Gastrocnemius medialis (tissue), 4 donors: ENCODE data around the gene GPI. TPM values are rescaled to one million over a fixed set of nuclear protein-coding genes. Genes with fewer than 3 reads are reported as not detected.
A peak's percentile ranks its signal among the peaks of the same experiment; 100 is the strongest.

Experiments used
- ATAC-seq, 2 donors: fragments of 150-250 bp; one replicate each; pipeline ENCODE4 v1.9.1; 2016
- DNase-seq, 2 donors: peaks; one replicate each; pipeline ENCODE4 v3.0.0-alpha.2; 2019
- H3K27ac ChIP-seq, 4 donors: fragments of 200-600 bp; sonication (generic); 1 replicate in 1 of 4; 2 replicates in 3 of 4; pipeline ENCODE4 v1.5.1; 2016 to 2018; ENCODE audit warnings: mild to moderate bottlenecking in 2 of 4, moderate library complexity in 1 of 4
- H3K27me3 ChIP-seq, 3 donors: fragments of 200-600 bp; sonication (generic) in 2 of 3; 1 replicate in 1 of 3; 2 replicates in 2 of 3; pipeline versions ENCODE4 v1.5.1 to v1.6.0; 2016 to 2019; ENCODE audit warnings: mild to moderate bottlenecking in 1 of 3, moderate library complexity in 1 of 3
- H3K36me3 ChIP-seq, 2 donors: fragments of 200-600 bp; sonication (generic) in 1 of 2; one replicate each; pipeline ENCODE4 v1.5.1; 2017 to 2018
- H3K4me1 ChIP-seq, 2 donors: fragments of 200-600 bp; sonication (generic) in 1 of 2; one replicate each; pipeline ENCODE4 v1.5.1; 2016 to 2017; ENCODE audit warnings: mild to moderate bottlenecking in 2 of 2
- H3K4me3 ChIP-seq, 4 donors: fragments of 200-600 bp; sonication (generic) in 3 of 4; 1 replicate in 1 of 4; 2 replicates in 3 of 4; pipeline ENCODE4 v1.5.1; 2016 to 2019; ENCODE audit warnings: mild to moderate bottlenecking in 2 of 4
- H3K9me3 ChIP-seq, 3 donors: fragments of 200-600 bp; sonication (generic) in 2 of 3; 1 replicate in 1 of 3; 2 replicates in 2 of 3; pipeline ENCODE4 v1.5.1; 2016 to 2019
- POLR2A ChIP-seq, 2 donors: fragments of 450-650 bp; IDR thresholded peaks; one replicate each; pipeline ENCODE4 v1.6.1; 2017; ENCODE audit warnings: antibody characterized with exemption in 2 of 2, mild to moderate bottlenecking in 2 of 2, moderate library complexity in 2 of 2
- in situ Hi-C, 4 donors: fragments of 200-750 bp; cut with MboI; loops; one replicate each; pipeline versions ENCODE4 v1.15.0 to v1.8.0; 2017; ENCODE audit warnings: low sequenced_read_pairs in 4 of 4
- intact Hi-C: fragments of 100-400 bp; cut with DNase I; formaldehyde crosslinking; loops from one replicate; pipeline ENCODE4 v1.15.1; 2023; ENCODE audit warnings: low total_unique reads
- total RNA-seq, 4 donors: library from RNA; depleted of rRNA; stranded (reverse); fragments of >200 nt; gene quantifications; one replicate each; pipeline versions ENCODE4 v1.1.0 to v1.2.3, GENCODE V29; 2016
- TF ChIP-seq, protein P1 (sequence below), 5 experiments: fragments of 450-650 bp in 3 of 5; fragments of 200-600 bp in 2 of 5; sonication (generic) in 2 of 5; IDR thresholded peaks in 4 of 5; conservative IDR thresholded peaks in 1 of 5; 1 replicate in 4 of 5; 2 replicates in 1 of 5; pipeline ENCODE4 v1.5.1; 2016 to 2019; ENCODE audit warnings: antibody characterized with exemption in 5 of 5, mild to moderate bottlenecking in 3 of 5, moderate library complexity in 3 of 5

GPI gene
- total RNA-seq, 4 donors from 2014 or later, result 83.2 to 231 (median 173) TPM

DNA sequence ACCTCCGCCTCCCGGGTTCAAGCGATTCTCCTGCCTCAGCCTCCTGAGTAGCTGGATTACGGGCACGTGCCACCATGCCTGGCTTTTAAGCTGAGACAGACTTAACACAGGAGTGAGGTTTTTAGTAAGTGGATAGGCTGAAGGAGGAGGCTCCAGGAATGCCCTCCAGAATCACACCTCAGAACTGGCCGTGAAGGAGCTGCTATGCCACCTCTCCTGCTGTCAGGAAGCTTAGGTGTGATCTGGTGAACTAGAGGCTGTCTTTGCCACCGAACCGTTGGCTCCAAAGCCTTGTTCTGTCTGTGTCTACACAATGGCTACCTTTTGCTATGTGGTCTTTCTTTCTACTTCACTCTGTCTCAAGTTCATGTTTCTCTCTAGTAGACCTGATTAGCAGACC is 43.4 kb downstream of the GPI start:
- TF ChIP-seq POLR2A (IDR thresholded peaks at IDR 0.05), result no peak
- TF ChIP-seq, protein P1, sequence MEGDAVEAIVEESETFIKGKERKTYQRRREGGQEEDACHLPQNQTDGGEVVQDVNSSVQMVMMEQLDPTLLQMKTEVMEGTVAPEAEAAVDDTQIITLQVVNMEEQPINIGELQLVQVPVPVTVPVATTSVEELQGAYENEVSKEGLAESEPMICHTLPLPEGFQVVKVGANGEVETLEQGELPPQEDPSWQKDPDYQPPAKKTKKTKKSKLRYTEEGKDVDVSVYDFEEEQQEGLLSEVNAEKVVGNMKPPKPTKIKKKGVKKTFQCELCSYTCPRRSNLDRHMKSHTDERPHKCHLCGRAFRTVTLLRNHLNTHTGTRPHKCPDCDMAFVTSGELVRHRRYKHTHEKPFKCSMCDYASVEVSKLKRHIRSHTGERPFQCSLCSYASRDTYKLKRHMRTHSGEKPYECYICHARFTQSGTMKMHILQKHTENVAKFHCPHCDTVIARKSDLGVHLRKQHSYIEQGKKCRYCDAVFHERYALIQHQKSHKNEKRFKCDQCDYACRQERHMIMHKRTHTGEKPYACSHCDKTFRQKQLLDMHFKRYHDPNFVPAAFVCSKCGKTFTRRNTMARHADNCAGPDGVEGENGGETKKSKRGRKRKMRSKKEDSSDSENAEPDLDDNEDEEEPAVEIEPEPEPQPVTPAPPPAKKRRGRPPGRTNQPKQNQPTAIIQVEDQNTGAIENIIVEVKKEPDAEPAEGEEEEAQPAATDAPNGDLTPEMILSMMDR (IDR thresholded peaks at IDR 0.05 in 4 of 5, conservative IDR thresholded peaks at IDR 0.05 in 1 of 5), result no peak
- intact Hi-C loops, result no loop called here
- Histone ChIP-seq H3K27ac (no peak overlapping the region), H3K27me3 (no peaks in the 10 kb centered on the region), H3K4me3 (no peak overlapping the region), H3K9me3 (no peaks in the 10 kb centered on the region), H3K36me3 (peaks cover 0 to 11% of the 10 kb centered on the region in 2 donors), H3K4me1 (peaks cover 0 to 4% of the 10 kb centered on the region in 2 donors)
- no peak for ATAC-seq
- DNase-seq, result peak in 1 of 2 donors; percentile 5
- in situ Hi-C loops, result no loop called here

DNA sequence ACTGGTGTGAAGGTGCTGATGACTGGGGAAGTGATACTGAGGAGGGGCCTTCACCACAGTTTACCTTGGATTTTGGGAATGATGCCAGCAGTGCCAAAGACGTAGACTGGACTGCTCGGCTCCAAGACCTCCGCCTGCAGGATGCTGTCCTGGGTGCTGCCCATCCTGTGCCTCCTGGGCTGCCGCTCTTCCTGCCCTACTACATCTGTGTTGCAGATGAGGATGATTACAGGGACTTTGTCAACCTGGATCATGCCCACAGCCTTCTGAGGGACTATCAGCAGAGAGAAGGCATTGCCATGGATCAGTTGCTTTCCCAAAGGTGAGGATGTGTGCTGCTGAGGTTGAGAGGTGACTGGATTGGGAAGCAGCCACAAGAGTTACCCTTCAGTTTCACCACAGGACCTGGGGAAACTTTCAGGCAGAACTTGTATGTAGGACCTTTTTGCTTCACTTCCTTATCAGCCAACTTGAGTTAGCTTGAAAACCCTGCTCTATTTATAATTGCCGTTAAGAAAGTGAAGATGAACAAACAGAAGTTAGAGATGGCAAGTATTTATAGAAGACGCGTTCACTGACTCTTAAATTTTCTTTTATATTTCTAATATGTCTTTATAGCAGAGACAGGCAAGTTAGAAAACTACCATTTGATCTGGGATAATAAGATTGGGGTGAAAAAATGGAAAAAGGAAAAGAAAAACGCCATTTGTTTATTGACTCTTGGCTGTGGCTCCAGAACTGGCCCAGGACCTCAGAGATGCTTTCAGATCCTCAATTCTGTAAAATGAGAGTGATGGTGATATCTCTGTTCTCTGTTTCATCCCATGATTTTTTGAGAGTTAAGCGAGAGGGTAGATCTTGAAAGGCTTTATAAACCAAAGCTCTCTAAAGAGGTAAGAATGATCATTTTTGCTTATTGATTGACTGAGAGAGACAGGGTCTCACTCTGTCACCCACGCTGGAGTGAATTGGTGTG is 44.5 kb downstream of the GPI start:
- intact Hi-C loops (no loop called here), in situ Hi-C loops (no loop called here)
- ATAC-seq (no peak), DNase-seq (peak in 1 of 2 donors; percentile 2)
- Histone ChIP-seq H3K4me3 (no peak overlapping the region), H3K9me3 (no peaks in the 10 kb centered on the region), H3K36me3 (peaks cover 0 to 19% of the 10 kb centered on the region in 2 donors), H3K27me3 (no peaks in the 10 kb centered on the region), H3K4me1 (peaks cover 0 to 4% of the 10 kb centered on the region in 2 donors), H3K27ac (no peak overlapping the region)
- TF ChIP-seq POLR2A (IDR thresholded peaks at IDR 0.05), result no peak

DNA sequence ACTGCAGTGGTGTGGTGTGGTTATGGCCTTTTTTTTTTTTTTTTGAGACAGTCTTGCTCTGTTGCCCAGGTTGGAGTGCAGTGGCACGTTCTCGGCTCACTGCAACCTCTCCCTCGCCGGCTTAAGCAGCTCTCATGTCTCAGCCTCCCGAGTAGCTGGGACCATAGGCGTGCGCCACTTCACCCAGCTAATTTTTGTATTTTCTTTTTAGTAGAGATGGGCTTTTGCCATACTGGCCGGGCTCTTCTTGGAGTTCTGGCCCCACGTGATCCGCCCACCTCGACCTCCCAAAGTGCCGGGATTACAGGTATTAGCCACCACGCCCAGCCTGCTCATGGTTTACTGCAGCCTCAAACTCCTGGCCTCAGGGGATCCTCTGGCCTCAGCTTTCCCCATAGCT is 46.2 kb downstream of the GPI start:
- TF ChIP-seq, protein P1 (IDR thresholded peaks at IDR 0.05 in 4 of 5, conservative IDR thresholded peaks at IDR 0.05 in 1 of 5), result no peak
- no peak for TF ChIP-seq POLR2A (IDR thresholded peaks at IDR 0.05)
- H3K9me3 ChIP-seq, result no peaks in the 10 kb centered on the region
- no peaks in the 10 kb centered on the region for H3K4me1 ChIP-seq
- DNase-seq (peak in 1 of 2 donors; percentile 1), ATAC-seq (no peak)
- H3K27ac ChIP-seq, result no peak overlapping the region
- H3K4me3 ChIP-seq, result no peak overlapping the region
- H3K36me3 ChIP-seq, result peaks cover 0 to 36% of the 10 kb centered on the region in 2 donors
- no peaks in the 10 kb centered on the region for H3K27me3 ChIP-seq
- in situ Hi-C loops (no loop called here), intact Hi-C loops (no loop called here)

DNA sequence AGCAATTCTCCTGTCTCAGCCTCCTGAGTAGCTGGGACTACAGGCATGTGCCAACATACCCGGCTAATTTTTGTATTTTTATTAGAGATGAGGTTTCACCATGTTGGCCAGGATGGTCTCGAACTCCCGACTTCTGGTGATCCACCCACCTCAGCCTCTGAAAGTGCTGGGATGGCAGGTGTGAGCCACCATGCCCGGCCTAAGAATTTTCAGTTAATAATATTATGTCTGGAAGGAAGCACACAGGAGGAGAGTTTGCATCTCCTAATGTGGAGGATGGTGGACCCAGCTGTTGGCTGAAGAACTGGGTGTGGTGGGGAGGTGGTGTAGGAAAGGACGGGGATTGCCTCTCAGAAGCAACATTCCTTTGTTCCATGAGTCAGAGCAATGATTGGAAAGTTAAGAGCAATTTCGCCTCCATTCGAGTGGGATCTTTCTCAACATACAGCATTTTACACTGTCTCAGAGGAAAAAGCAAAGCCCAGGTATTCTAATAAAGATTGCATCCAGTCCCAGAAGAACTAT is 51.1 kb downstream of the GPI start:
- in situ Hi-C loops (no loop called here), intact Hi-C loops (no loop called here)
- DNase-seq, result no peak
- H3K9me3 ChIP-seq, result no peaks in the 10 kb centered on the region
- TF ChIP-seq, protein P1 (IDR thresholded peaks at IDR 0.05 in 4 of 5, conservative IDR thresholded peaks at IDR 0.05 in 1 of 5), result no peak
- TF ChIP-seq POLR2A (IDR thresholded peaks at IDR 0.05), result no peak
- H3K36me3 ChIP-seq, result peaks cover 0 to 38% of the 10 kb centered on the region in 2 donors
- H3K4me1 ChIP-seq, result no peaks in the 10 kb centered on the region
- no peak overlapping the region for H3K27ac ChIP-seq
- no peak overlapping the region for H3K4me3 ChIP-seq
- ATAC-seq, result no peak
- no peaks in the 10 kb centered on the region for H3K27me3 ChIP-seq

DNA sequence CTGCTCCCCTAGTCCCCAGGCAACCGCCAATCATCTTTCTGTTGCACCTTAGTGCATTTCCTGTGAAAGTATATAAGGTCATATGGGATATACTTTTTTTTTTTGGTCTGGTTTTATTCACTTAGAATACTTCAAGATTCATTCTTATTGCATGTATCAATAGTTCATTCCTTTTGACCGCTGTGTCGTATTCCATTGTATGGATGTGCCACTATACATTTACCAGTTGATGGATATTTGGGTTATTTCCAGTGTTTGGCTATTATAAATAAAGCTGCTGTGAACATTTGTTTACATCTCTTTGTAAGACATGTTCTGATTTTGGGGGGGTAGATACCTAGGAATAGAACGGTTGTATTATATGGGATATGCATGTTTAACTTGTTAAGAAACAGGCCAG is 53.3 kb downstream of the GPI start:
- TF ChIP-seq POLR2A (IDR thresholded peaks at IDR 0.05), result no peak
- Histone ChIP-seq H3K27me3 (no peaks in the 10 kb centered on the region), H3K9me3 (no peaks in the 10 kb centered on the region), H3K27ac (no peak overlapping the region), H3K4me1 (no peaks in the 10 kb centered on the region), H3K4me3 (no peak overlapping the region), H3K36me3 (peaks cover 0 to 38% of the 10 kb centered on the region in 2 donors)
- in situ Hi-C loops, result no loop called here
- ATAC-seq (no peak), DNase-seq (no peak)
- intact Hi-C loops, result no loop called here
